Stimulated activated CD4-positive, alpha-beta T cell treated with anti-CD3 and anti-CD28 coated beads, Interleukin-4, amount 100 ng/mL, for 4 hours (primary cell): ENCODE results near the gene DOK1.
A peak's percentile ranks its signal among the peaks of the same experiment; 100 is the strongest.

Source experiments
- DNase-seq, 2 experiments: peaks; one replicate each; pipeline ENCODE4 v3.0.0-alpha.2; 2020

Gene DOK1

GRCh38 chr2:74571058-74571457 lies 16.5 kb downstream of the DOK1 start:
- no peak for DNase-seq

GRCh38 chr2:74572178-74572925 lies 17.8 kb downstream of the DOK1 start:
- no peak for DNase-seq

GRCh38 chr2:74573747-74574562 lies 19.4 kb downstream of the DOK1 start:
- no peak for DNase-seq

- no peak for DNase-seq
Measured at GRCh38 chr2:74575320-74575719, 20.8 kb downstream of the DOK1 start.

- DNase-seq: no peak
Measured at GRCh38 chr2:74576211-74576862, 21.8 kb downstream of the DOK1 start.

GRCh38 chr2:74576863-74577229 lies 22.3 kb downstream of the DOK1 start:
- no peak for DNase-seq

- no peak for DNase-seq
Measured at GRCh38 chr2:74577448-74577847, 22.9 kb downstream of the DOK1 start.

GRCh38 chr2:74578408-74578807 lies 23.9 kb downstream of the DOK1 start:
- no peak for DNase-seq

- no peak for DNase-seq
Measured at GRCh38 chr2:74581463-74581862, 26.9 kb downstream of the DOK1 start.

- no peak for DNase-seq
Measured at GRCh38 chr2:74582184-74582583, 27.7 kb downstream of the DOK1 start.

- no peak for DNase-seq
Measured at GRCh38 chr2:74583504-74583903, 29.0 kb downstream of the DOK1 start.

- no peak for DNase-seq
Measured at GRCh38 chr2:74584088-74584645, 29.6 kb downstream of the DOK1 start.

GRCh38 chr2:74585406-74586185 lies 31.1 kb downstream of the DOK1 start:
- DNase-seq: peak in 1 of 2 experiments; percentile 7

GRCh38 chr2:74587664-74588277 lies 33.3 kb downstream of the DOK1 start:
- DNase-seq: peak; percentile 39 to 50

- DNase-seq: no peak
Measured at GRCh38 chr2:74588664-74589063, 34.1 kb downstream of the DOK1 start.

GRCh38 chr2:74593826-74594772 lies 39.6 kb downstream of the DOK1 start:
- DNase-seq: no peak

- DNase-seq: no peak
Measured at GRCh38 chr2:74596584-74596983, 42.1 kb downstream of the DOK1 start.

GRCh38 chr2:74597410-74597809 lies 42.9 kb downstream of the DOK1 start:
- no peak for DNase-seq

- DNase-seq: no peak
Measured at GRCh38 chr2:74599676-74600075, 45.2 kb downstream of the DOK1 start.

- no peak for DNase-seq
Measured at GRCh38 chr2:74602586-74603281, 48.2 kb downstream of the DOK1 start.
